Fibroblast of the aortic adventitia (primary cell): ENCODE data around the gene RIMS4. TPM values are rescaled to one million over a fixed set of nuclear protein-coding genes. Genes with fewer than 3 reads are reported as not detected.
"Not testable (repeated sequence)": the region's sequence is repeated elsewhere in the genome, so short reads cannot be mapped to it uniquely, and the experiment has no call there.

ENCODE experiments used
- DNase-seq: peaks from one replicate; pipeline ENCODE4 v3.0.0-alpha.2; 2010; ENCODE audit warnings: low read depth
- H3K4me3 ChIP-seq: 2 replicates; pipeline ENCODE4 v1.5.1; 2011; ENCODE audit warnings: low read depth, mild to moderate bottlenecking, control low read depth, low read length, moderate library complexity
- total RNA-seq: library from RNA; depleted of rRNA; stranded (reverse); fragments of >200 nt; gene quantifications from 2 replicates; pipeline ENCODE4 v1.2.3, GENCODE V29; 2012; ENCODE audit warnings: low replicate concordance
- TF ChIP-seq, protein P1 (sequence below): IDR thresholded peaks from 2 replicates; pipeline ENCODE4 v1.5.1; 2011; ENCODE audit warnings: mild to moderate bottlenecking, low read length, control low read depth, inconsistent platforms; ENCODE audit not compliant: insufficient read depth

RIMS4 gene
- total RNA-seq, 1 donor: 0.27 TPM

- DNase-seq: peak; percentile 40
- TF ChIP-seq, protein P1, sequence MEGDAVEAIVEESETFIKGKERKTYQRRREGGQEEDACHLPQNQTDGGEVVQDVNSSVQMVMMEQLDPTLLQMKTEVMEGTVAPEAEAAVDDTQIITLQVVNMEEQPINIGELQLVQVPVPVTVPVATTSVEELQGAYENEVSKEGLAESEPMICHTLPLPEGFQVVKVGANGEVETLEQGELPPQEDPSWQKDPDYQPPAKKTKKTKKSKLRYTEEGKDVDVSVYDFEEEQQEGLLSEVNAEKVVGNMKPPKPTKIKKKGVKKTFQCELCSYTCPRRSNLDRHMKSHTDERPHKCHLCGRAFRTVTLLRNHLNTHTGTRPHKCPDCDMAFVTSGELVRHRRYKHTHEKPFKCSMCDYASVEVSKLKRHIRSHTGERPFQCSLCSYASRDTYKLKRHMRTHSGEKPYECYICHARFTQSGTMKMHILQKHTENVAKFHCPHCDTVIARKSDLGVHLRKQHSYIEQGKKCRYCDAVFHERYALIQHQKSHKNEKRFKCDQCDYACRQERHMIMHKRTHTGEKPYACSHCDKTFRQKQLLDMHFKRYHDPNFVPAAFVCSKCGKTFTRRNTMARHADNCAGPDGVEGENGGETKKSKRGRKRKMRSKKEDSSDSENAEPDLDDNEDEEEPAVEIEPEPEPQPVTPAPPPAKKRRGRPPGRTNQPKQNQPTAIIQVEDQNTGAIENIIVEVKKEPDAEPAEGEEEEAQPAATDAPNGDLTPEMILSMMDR: no peak
These were observed 22.4 kb upstream of the RIMS4 start for GRCh38 chr20:44832724-44833123.

DNA sequence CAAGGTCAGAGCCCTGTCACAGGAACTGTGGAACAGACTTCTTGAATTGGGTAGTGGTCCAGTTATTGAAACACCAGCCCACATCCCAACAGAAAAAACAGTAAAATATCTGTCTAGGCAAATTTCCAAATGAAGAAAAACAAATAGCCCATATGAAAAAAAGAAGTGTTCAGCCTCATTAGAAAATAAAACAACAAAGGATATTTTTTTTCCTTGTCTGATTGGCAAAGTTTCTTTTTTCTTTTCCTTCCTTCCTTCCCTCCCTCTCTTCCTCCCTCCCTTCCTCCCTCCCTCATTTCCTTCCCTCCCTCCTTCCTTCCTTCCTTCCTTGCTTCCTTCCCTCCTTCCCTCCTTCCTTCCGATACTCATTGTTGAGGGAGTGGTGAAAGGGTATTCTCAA is 20.6 kb upstream of the RIMS4 start:
- H3K4me3 ChIP-seq: no peak overlapping the region
- TF ChIP-seq, protein P1: no peak
- no peak for DNase-seq

More at GRCh38 chr20:44832724-44833123, 22.4 kb upstream of the RIMS4 start:
- no peak overlapping the region for H3K4me3 ChIP-seq

DNA sequence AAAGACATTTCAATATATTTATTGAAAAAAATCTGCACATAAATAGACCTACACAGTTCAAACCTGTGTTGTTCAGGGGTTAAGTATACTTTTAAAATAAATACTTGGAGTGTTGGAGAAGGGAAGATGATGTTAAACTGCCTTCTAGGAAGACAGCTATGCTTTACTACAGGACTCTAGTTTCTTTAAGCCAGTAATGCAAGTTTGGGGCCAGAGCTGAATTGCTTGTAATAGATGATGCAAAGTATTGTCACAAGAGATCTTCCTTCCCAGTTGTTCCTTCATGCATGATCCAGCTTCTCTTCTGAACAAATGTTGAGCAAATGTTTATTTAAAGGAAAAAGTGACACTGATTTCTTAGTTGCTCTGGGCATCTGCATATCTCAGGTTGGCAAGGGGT is 20.2 kb upstream of the RIMS4 start:
- H3K4me3 ChIP-seq: no peak overlapping the region
- no peak for DNase-seq
- TF ChIP-seq, protein P1: no peak

GRCh38 chr20:44829688-44830087 is 19.3 kb upstream of the RIMS4 start:
- TF ChIP-seq, protein P1: no peak
- H3K4me3 ChIP-seq: no peak overlapping the region
- no peak for DNase-seq

- DNase-seq: no peak
- H3K4me3 ChIP-seq: no peak overlapping the region
- TF ChIP-seq, protein P1: no peak
These were observed 18.3 kb upstream of the RIMS4 start for GRCh38 chr20:44828640-44829039.

- DNase-seq: no peak
- TF ChIP-seq, protein P1: no peak
- no peak overlapping the region for H3K4me3 ChIP-seq
These were observed 17.1 kb upstream of the RIMS4 start for GRCh38 chr20:44827401-44827800.

- not testable (repeated sequence) for DNase-seq, H3K4me3 ChIP-seq
These were observed 11.2 kb upstream of the RIMS4 start for GRCh38 chr20:44821576-44821975.

- no peak overlapping the region for H3K4me3 ChIP-seq
- TF ChIP-seq, protein P1: no peak
- DNase-seq: no peak
These were observed 9.6 kb upstream of the RIMS4 start for GRCh38 chr20:44819936-44820335.
